Activated T-helper 17 cell treated with anti-CD3 and anti-CD28 coated beads, Interleukin-2, amount 50 U/mL, for 72 hours (primary cell): ENCODE results near the gene KLF5. TPM values are rescaled to one million over a fixed set of nuclear protein-coding genes. Genes with fewer than 3 reads are reported as not detected.

Experiments used
- ATAC-seq: fragments of 150-1000 bp; cut with Tn5 transposase; replicated peaks from 2 replicates; pipeline ENCODE4 v1.10.0; 2021; ENCODE audit warnings: mild to moderate bottlenecking, moderate library complexity
- H3K27ac Mint-ChIP-seq: one replicate; pipeline ENCODE4 v1.8.0; 2022; ENCODE audit warnings: mixed read lengths
- H3K27me3 Mint-ChIP-seq: one replicate; pipeline ENCODE4 v1.8.0; 2022; ENCODE audit warnings: mixed read lengths
- H3K36me3 Mint-ChIP-seq: one replicate; pipeline ENCODE4 v1.8.0; 2022; ENCODE audit warnings: low read depth, mild to moderate bottlenecking, mixed read lengths
- H3K4me1 Mint-ChIP-seq: one replicate; pipeline ENCODE4 v1.8.0; 2022; ENCODE audit warnings: mixed read lengths
- H3K4me3 Mint-ChIP-seq: one replicate; pipeline ENCODE4 v1.8.0; 2022; ENCODE audit warnings: mild to moderate bottlenecking, mixed read lengths
- H3K9me3 Mint-ChIP-seq: one replicate; pipeline ENCODE4 v1.8.0; 2022; ENCODE audit warnings: mixed read lengths
- total RNA-seq, 2 donors: library from RNA; stranded (reverse); gene quantifications; one replicate each; pipeline ENCODE4 v1.2.3, GENCODE V29; 2022

KLF5 gene
- total RNA-seq, 2 donors from 2014 or later, result 3.5 to 5.2 TPM

- no peaks in the 10 kb centered on the region for H3K27me3 Mint-ChIP-seq
- no peak overlapping the region for H3K4me3 Mint-ChIP-seq
- ATAC-seq, result no peak
- H3K9me3 Mint-ChIP-seq, result no peaks in the 10 kb centered on the region
- H3K4me1 Mint-ChIP-seq, result peaks cover under 1% of the 10 kb centered on the region
- H3K36me3 Mint-ChIP-seq, result peaks cover 17% of the 10 kb centered on the region
- H3K27ac Mint-ChIP-seq, result no peak overlapping the region
Observed at GRCh38 chr13:73065665-73066340, 7.0 kb downstream of the KLF5 start.

- Mint-ChIP-seq H3K9me3 (no peaks in the 10 kb centered on the region), H3K36me3 (peaks cover 5% of the 10 kb centered on the region), H3K4me3 (no peak overlapping the region), H3K4me1 (no peaks in the 10 kb centered on the region), H3K27ac (no peak overlapping the region), H3K27me3 (no peaks in the 10 kb centered on the region)
- ATAC-seq, result no peak
Observed at GRCh38 chr13:73069206-73069805, 10.5 kb downstream of the KLF5 start.

- Mint-ChIP-seq H3K4me1 (no peaks in the 10 kb centered on the region), H3K27me3 (no peaks in the 10 kb centered on the region), H3K36me3 (peaks cover 4% of the 10 kb centered on the region), H3K4me3 (no peak overlapping the region), H3K9me3 (no peaks in the 10 kb centered on the region), H3K27ac (no peak overlapping the region)
- no peak for ATAC-seq
Observed at GRCh38 chr13:73070451-73071098, 11.8 kb downstream of the KLF5 start.

DNA sequence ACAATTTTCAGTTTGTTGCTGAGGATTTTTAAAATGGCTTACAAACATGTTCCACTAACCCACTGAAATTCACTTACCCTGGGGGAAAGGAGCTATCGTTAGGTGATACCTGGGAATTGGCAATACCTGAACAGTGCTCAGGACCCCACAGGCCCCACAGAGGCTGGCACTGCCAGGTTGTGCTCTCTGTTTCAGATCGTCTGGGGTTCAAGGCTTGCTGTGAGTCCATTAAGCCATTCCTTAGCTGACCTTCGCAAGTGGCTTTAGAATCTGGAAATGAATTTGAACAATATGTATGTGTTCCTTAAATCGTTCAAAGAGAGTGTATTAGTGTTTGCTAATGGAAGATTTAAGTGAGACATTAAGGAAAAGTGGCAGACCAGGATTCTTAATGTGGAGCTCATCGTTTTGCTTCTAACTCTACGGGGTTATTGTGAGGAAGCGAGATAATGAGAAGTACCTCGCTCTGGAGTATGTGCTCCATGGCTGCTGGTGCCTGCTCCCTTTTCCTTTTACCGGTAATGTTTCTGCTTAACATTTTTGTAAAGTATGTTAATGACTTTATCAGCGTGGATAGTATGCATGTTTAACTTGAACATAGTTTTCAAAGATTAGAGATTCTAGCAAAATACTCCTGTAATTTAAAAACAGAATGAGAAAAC is 13.6 kb downstream of the KLF5 start:
- no peak overlapping the region for H3K4me3 Mint-ChIP-seq
- H3K36me3 Mint-ChIP-seq, result peaks cover 9% of the 10 kb centered on the region
- H3K9me3 Mint-ChIP-seq, result no peaks in the 10 kb centered on the region
- no peak for ATAC-seq
- no peaks in the 10 kb centered on the region for H3K27me3 Mint-ChIP-seq
- no peak overlapping the region for H3K27ac Mint-ChIP-seq
- H3K4me1 Mint-ChIP-seq, result no peaks in the 10 kb centered on the region

DNA sequence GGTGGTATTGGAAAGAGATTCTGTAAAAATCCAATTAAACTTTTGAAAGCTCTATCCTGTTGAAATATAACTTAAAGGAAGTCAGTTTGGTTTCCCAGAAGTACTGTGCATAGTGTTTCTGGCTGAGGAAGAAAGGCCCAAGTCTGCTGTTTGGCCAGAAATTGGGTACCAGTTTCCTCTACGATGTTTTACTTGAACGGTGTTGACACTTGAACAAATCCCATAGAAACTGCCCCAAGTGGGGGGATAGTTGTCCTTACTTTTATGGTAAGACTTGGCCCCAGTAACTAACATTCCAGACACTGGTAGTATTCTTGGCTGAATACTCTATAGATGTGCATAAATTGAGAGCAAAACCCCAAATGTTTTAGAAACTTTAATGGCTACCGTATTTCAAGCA is 14.2 kb downstream of the KLF5 start:
- H3K27ac Mint-ChIP-seq, result no peak overlapping the region
- no peaks in the 10 kb centered on the region for H3K9me3 Mint-ChIP-seq
- ATAC-seq, result no peak
- no peak overlapping the region for H3K4me3 Mint-ChIP-seq
- no peaks in the 10 kb centered on the region for H3K4me1 Mint-ChIP-seq
- H3K36me3 Mint-ChIP-seq, result peaks cover 9% of the 10 kb centered on the region
- no peaks in the 10 kb centered on the region for H3K27me3 Mint-ChIP-seq

DNA sequence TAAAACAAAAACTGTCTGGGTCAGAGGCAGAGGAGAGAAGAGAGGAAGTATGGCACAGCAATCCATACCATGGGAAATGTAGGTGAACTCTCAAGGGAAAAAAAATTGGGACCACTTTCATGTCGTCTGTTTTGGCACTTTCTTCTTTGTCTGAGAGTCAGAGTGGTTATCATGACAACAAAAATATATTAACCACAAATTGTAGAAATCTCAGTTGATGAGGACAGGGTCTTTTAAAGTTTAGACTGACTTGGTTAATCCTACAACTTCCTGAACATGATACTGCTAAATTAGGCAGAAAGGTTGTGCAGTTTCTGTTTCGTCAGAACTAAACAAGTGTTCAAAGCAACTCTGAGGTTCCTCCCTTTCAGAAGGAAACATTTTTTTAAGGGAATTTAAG is 15.2 kb downstream of the KLF5 start:
- H3K27me3 Mint-ChIP-seq, result no peaks in the 10 kb centered on the region
- no peaks in the 10 kb centered on the region for H3K9me3 Mint-ChIP-seq
- no peak for ATAC-seq
- H3K4me1 Mint-ChIP-seq, result no peaks in the 10 kb centered on the region
- H3K36me3 Mint-ChIP-seq, result peaks cover 9% of the 10 kb centered on the region
- H3K27ac Mint-ChIP-seq, result no peak overlapping the region
- no peak overlapping the region for H3K4me3 Mint-ChIP-seq

DNA sequence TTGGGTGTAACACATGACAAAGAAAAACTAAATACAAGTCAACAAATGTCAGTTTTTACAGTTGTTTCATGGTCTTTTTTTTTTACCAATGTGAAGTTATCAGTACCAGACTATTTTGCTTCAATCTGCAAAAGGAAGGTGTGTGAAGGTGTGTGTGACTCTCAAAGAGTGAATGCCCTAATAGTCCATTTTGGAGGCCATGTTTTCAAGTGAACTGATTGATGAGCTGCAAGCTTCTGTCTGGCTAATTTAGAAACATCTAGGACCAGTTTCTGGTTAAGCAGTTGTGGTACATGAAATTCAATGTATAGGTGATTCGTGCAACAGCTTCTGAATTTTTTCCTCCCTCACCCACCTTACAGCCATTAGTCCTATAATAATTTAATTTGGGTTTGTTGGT is 16.1 kb downstream of the KLF5 start:
- no peaks in the 10 kb centered on the region for H3K9me3 Mint-ChIP-seq
- H3K27me3 Mint-ChIP-seq, result no peaks in the 10 kb centered on the region
- H3K4me1 Mint-ChIP-seq, result no peaks in the 10 kb centered on the region
- peaks cover 9% of the 10 kb centered on the region for H3K36me3 Mint-ChIP-seq
- no peak overlapping the region for H3K4me3 Mint-ChIP-seq
- ATAC-seq, result no peak
- no peak overlapping the region for H3K27ac Mint-ChIP-seq

GRCh38 chr13:73075546-73075945 is 16.7 kb downstream of the KLF5 start:
- Mint-ChIP-seq H3K36me3 (peaks cover 9% of the 10 kb centered on the region), H3K27me3 (no peaks in the 10 kb centered on the region), H3K4me1 (no peaks in the 10 kb centered on the region), H3K9me3 (no peaks in the 10 kb centered on the region), H3K4me3 (no peak overlapping the region), H3K27ac (no peak overlapping the region)
- no peak for ATAC-seq

DNA sequence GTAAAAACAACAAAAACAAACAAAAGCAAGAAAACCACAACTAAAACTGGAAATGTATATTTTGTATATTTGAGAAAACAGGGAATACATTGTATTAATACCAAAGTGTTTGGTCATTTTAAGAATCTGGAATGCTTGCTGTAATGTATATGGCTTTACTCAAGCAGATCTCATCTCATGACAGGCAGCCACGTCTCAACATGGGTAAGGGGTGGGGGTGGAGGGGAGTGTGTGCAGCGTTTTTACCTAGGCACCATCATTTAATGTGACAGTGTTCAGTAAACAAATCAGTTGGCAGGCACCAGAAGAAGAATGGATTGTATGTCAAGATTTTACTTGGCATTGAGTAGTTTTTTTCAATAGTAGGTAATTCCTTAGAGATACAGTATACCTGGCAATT is 17.1 kb downstream of the KLF5 start:
- no peaks in the 10 kb centered on the region for H3K27me3 Mint-ChIP-seq
- H3K27ac Mint-ChIP-seq, result no peak overlapping the region
- H3K9me3 Mint-ChIP-seq, result no peaks in the 10 kb centered on the region
- ATAC-seq, result no peak
- no peak overlapping the region for H3K4me3 Mint-ChIP-seq
- H3K4me1 Mint-ChIP-seq, result no peaks in the 10 kb centered on the region
- peaks cover 9% of the 10 kb centered on the region for H3K36me3 Mint-ChIP-seq

DNA sequence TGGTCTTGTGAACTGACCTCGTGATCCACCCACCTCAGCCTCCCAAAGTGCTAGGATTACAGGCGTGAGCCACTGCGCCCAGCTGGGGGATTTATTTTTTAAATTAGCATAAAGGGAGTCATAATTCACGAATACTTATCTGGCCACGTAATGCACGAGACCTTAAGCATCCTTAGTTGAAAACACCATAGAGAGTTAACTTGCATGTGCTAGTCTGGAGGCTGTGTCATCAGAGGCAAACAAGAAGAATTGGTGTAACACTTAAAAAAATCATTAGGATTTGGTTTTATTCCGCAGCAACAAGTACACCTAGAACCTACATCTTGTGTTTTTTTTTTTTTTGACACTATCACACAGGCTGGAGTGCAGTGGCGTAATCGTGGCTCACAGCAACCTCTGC is 19.1 kb downstream of the KLF5 start:
- ATAC-seq, result no peak
- H3K4me1 Mint-ChIP-seq, result no peaks in the 10 kb centered on the region
- H3K27me3 Mint-ChIP-seq, result peaks cover 6% of the 10 kb centered on the region
- no peak overlapping the region for H3K27ac Mint-ChIP-seq
- no peak overlapping the region for H3K4me3 Mint-ChIP-seq
- H3K36me3 Mint-ChIP-seq, result peaks cover 9% of the 10 kb centered on the region
- no peaks in the 10 kb centered on the region for H3K9me3 Mint-ChIP-seq

DNA sequence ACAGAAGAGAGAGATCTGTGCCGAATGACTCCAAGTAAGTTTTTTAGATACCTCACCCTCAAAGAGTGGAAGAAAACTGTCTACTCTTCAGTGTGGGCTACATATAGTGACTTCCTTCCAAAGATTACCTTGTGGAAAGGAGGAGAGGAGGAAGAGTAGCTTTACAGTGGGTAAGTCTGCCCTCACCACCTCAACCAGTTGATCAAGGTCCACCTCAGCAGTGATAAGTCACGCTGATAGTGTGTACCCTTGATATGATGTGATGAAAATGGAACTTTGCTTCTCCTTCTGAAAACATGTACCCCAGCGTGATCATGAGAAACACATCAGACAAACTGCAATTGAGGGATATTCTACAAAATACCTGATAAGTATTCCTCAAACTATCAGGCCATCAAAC is 20.6 kb downstream of the KLF5 start:
- peaks cover 9% of the 10 kb centered on the region for H3K36me3 Mint-ChIP-seq
- no peaks in the 10 kb centered on the region for H3K9me3 Mint-ChIP-seq
- ATAC-seq, result no peak
- no peak overlapping the region for H3K4me3 Mint-ChIP-seq
- no peaks in the 10 kb centered on the region for H3K4me1 Mint-ChIP-seq
- H3K27ac Mint-ChIP-seq, result no peak overlapping the region
- H3K27me3 Mint-ChIP-seq, result peaks cover 6% of the 10 kb centered on the region

GRCh38 chr13:73081256-73081915 is 22.6 kb downstream of the KLF5 start:
- Mint-ChIP-seq H3K36me3 (no peaks in the 10 kb centered on the region), H3K9me3 (no peaks in the 10 kb centered on the region), H3K27me3 (peaks cover 6% of the 10 kb centered on the region), H3K4me1 (no peaks in the 10 kb centered on the region), H3K27ac (no peak overlapping the region), H3K4me3 (no peak overlapping the region)
- no peak for ATAC-seq

- ATAC-seq, result no peak
- Mint-ChIP-seq H3K4me1 (no peaks in the 10 kb centered on the region), H3K36me3 (no peaks in the 10 kb centered on the region), H3K4me3 (no peak overlapping the region), H3K27ac (no peak overlapping the region), H3K9me3 (no peaks in the 10 kb centered on the region), H3K27me3 (peaks cover 6% of the 10 kb centered on the region)
Observed at GRCh38 chr13:73082471-73082870, 23.7 kb downstream of the KLF5 start.

- H3K9me3 Mint-ChIP-seq, result no peaks in the 10 kb centered on the region
- H3K27ac Mint-ChIP-seq, result no peak overlapping the region
- H3K36me3 Mint-ChIP-seq, result no peaks in the 10 kb centered on the region
- H3K27me3 Mint-ChIP-seq, result peaks cover 6% of the 10 kb centered on the region
- H3K4me1 Mint-ChIP-seq, result no peaks in the 10 kb centered on the region
- no peak overlapping the region for H3K4me3 Mint-ChIP-seq
- ATAC-seq, result no peak
Observed at GRCh38 chr13:73082895-73083294, 24.1 kb downstream of the KLF5 start.
